GM10248 (cell line): Measurements from ENCODE around the gene RIPK1.
"Not testable (repeated sequence)": the region's sequence is repeated elsewhere in the genome, so short reads cannot be mapped to it uniquely, and the experiment has no call there.

ENCODE experiments used
- CTCF ChIA-PET: fragments of 300-600 bp; sonication (Branson Sonifier 250); formaldehyde crosslinking; extraction: SDS; loops from one replicate; lab custom pipeline; 2021; ENCODE audit warnings: antibody characterized with exemption; lab: Yijun Ruan, JAX
- POLR2A ChIA-PET: fragments of 350-650 bp; sonication (Branson Sonifier 250); formaldehyde crosslinking; extraction: SDS; loops from one replicate; lab custom pipeline; 2020; ENCODE audit warnings: antibody characterized with exemption; lab: Yijun Ruan, JAX
- DNase-seq: peaks from one replicate; pipeline ENCODE4 v3.0.0; 2012; ENCODE audit errors: extremely low spot score
- CTCF ChIP-seq: IDR thresholded peaks from 2 replicates; pipeline ENCODE4 v1.5.1; 2012; ENCODE audit warnings: mild to moderate bottlenecking, low read depth; ENCODE audit errors: extremely low read depth, missing control alignments, control extremely low read depth

The RIPK1 gene

DNA sequence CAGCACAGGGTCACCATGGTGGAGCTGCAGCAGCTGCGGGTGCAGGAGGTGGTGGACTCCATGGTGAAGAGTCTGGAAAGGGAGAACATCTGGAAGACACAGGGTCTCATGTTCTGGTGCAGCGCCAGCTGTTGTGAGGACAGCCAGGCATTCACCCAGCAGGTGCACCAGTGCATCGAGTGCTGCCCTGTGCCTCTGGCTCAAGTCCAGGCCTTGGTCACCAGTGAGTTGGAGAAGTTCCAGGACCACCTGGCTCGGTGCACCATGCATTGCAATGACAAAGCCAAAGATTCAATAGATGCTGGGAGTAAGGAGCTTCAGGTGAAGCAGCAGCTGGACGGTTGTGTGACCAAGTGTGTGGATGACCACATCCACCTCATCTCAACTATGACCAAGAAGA lies 22.9 kb upstream of the RIPK1 start:
- ChIA-PET POLR2A (no interaction called here), CTCF (interaction anchor here (0.7 to 2.8 kb wide), 5 partner anchors 14 to 57 kb away, joined by 3 to 7 read pairs (median 7); no protein-coding TSS in a partner anchor)
- no peak for TF ChIP-seq CTCF
- DNase-seq: no peak

DNA sequence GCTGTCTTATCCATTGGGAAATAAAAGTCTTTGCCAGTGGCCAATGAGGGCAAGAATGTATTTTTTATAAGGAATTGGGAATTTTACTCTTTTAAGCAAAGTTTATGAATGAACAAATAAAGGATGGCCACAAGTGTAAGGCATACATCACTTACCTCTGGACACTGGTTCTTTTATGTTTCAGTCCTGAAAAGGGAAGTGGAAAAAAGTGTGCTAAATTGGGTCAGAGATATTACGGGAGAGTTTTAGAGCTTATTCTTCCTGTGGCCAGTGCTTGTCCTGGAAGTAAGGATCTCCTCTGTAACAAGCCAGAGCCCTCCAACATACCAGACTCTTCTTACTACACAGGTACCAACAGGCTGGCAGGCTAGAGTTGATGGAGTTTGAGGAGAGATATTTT lies 22.5 kb upstream of the RIPK1 start:
- no peak for DNase-seq
- ChIA-PET POLR2A (no interaction called here), CTCF (interaction anchor here (0.7 to 2.8 kb wide), 5 partner anchors 14 to 57 kb away, joined by 3 to 7 read pairs (median 7); no protein-coding TSS in a partner anchor)

GRCh38 chr6:3046295-3046694 lies 22.0 kb upstream of the RIPK1 start:
- TF ChIP-seq CTCF: no peak
- CTCF ChIA-PET: interaction anchor here (1.0 to 2.3 kb wide), 2 partner anchors 36 to 55 kb away, joined by 3 to 7 read pairs; no protein-coding TSS in a partner anchor
- no peak for DNase-seq
- POLR2A ChIA-PET: no interaction called here

More for the DNA sequence above, 22.5 kb upstream of the RIPK1 start:
- TF ChIP-seq CTCF: no peak

DNA sequence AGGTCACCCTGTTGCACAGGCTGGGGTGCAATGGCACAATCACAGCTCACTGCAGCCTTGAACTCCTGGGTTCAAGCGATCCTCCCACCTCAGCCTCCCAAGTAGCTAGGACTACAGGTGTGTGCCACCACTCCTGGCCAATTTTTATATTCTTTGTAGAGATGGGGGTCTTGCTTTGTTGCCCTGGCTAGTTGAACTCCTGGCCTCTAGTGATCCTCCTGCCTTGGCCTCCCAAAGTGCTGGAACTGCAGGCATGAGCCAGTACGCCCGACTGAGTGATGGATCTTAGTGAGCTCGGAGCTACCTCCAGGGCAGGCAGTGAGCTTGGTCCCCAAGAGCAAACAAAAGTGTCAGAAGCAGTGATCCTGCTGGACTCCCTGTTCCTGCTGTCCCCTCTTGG lies 20.3 kb upstream of the RIPK1 start:
- POLR2A ChIA-PET: interaction anchor here (1.1 kb wide), 1 partner anchor 16 kb away, joined by 3 read pairs; no protein-coding TSS in a partner anchor
- CTCF ChIA-PET, DNase-seq: not testable (repeated sequence)

GRCh38 chr6:3052481-3053230 lies 15.6 kb upstream of the RIPK1 start:
- ChIA-PET POLR2A (interaction anchor here (0.8 to 1.2 kb wide), 2 partner anchors 11 kb away, joined by 3 to 5 read pairs; no protein-coding TSS in a partner anchor), CTCF (interaction anchor here (0.8 to 5.0 kb wide), 7 partner anchors 13 to 261 kb away, joined by 3 to 30 read pairs (median 5); no protein-coding TSS in a partner anchor)
- TF ChIP-seq CTCF: no peak

GRCh38 chr6:3053231-3053508 lies 15.1 kb upstream of the RIPK1 start:
- DNase-seq: no peak
- CTCF ChIA-PET: interaction anchor here (0.5 to 5.0 kb wide), 11 partner anchors 13 to 1122 kb away, joined by 3 to 30 read pairs (median 5); partner anchors contain the start of gene NQO2
- POLR2A ChIA-PET: interaction anchor here (1.2 kb wide), 1 partner anchor 11 kb away, joined by 5 read pairs; no protein-coding TSS in a partner anchor
- TF ChIP-seq CTCF: no peak

More at GRCh38 chr6:3052481-3053230, 15.6 kb upstream of the RIPK1 start:
- no peak for DNase-seq

GRCh38 chr6:3054229-3055157 lies 13.8 kb upstream of the RIPK1 start:
- POLR2A ChIA-PET: interaction anchor here (0.7 to 1.2 kb wide), 3 partner anchors 9 to 148 kb away, joined by 4 to 13 read pairs (median 5); no protein-coding TSS in a partner anchor
- not testable (repeated sequence) for DNase-seq
- CTCF ChIA-PET: interaction anchor here (1.0 to 5.0 kb wide), 7 partner anchors 11 to 263 kb away, joined by 3 to 30 read pairs (median 5); partner anchors contain the start of gene NQO2

GRCh38 chr6:3055158-3055499 lies 13.2 kb upstream of the RIPK1 start:
- CTCF ChIA-PET, DNase-seq, POLR2A ChIA-PET: not testable (repeated sequence)
